ENCODE data around the gene REC114.
A peak's percentile ranks its signal among the peaks of the same experiment; 100 is the strongest.
"Not testable (repeated sequence)": the region's sequence is repeated elsewhere in the genome, so short reads cannot be mapped to it uniquely, and the experiment has no call there.

The REC114 gene

GRCh38 chr15:73538123-73538522, 95.2 kb downstream of the REC114 start:
- no peak for FAIRE-seq

- FAIRE-seq: no peak
Measured at GRCh38 chr15:73538563-73539211, 95.7 kb downstream of the REC114 start.

- no peak for FAIRE-seq
Measured at GRCh38 chr15:73539212-73540128, 96.5 kb downstream of the REC114 start.

- no peak for FAIRE-seq
Measured at GRCh38 chr15:73540161-73540560, 97.2 kb downstream of the REC114 start.

- no peak for FAIRE-seq
Measured at GRCh38 chr15:73541479-73541878, 98.5 kb downstream of the REC114 start.

GRCh38 chr15:73548925-73549324, 106.0 kb downstream of the REC114 start:
- FAIRE-seq: not testable (repeated sequence)

GRCh38 chr15:73550190-73550589, 107.2 kb downstream of the REC114 start:
- no peak for FAIRE-seq

- FAIRE-seq: no peak
Measured at GRCh38 chr15:73555080-73555479, 112.1 kb downstream of the REC114 start.

- no peak for FAIRE-seq
Measured at GRCh38 chr15:73558529-73558928, 115.6 kb downstream of the REC114 start.

GRCh38 chr15:73560501-73561117, 117.6 kb downstream of the REC114 start:
- peak; percentile 8 for FAIRE-seq

- no peak for FAIRE-seq
Measured at GRCh38 chr15:73564255-73564654, 121.3 kb downstream of the REC114 start.

GRCh38 chr15:73567020-73567419, 124.1 kb downstream of the REC114 start:
- FAIRE-seq: no peak

GRCh38 chr15:73568564-73569280, 125.8 kb downstream of the REC114 start:
- no peak for FAIRE-seq

GRCh38 chr15:73569361-73569760, 126.4 kb downstream of the REC114 start:
- no peak for FAIRE-seq

GRCh38 chr15:73570355-73571032, 127.5 kb downstream of the REC114 start:
- no peak for FAIRE-seq

- FAIRE-seq: no peak
Measured at GRCh38 chr15:73571346-73571745, 128.4 kb downstream of the REC114 start.

GRCh38 chr15:73572296-73572695, 129.3 kb downstream of the REC114 start:
- FAIRE-seq: no peak

GRCh38 chr15:73573037-73573436, 130.1 kb downstream of the REC114 start:
- no peak for FAIRE-seq

- FAIRE-seq: no peak
Measured at GRCh38 chr15:73573572-73573971, 130.6 kb downstream of the REC114 start.

GRCh38 chr15:73575636-73576247, 132.8 kb downstream of the REC114 start:
- no peak for FAIRE-seq

- not testable (repeated sequence) for FAIRE-seq
Measured at GRCh38 chr15:73577593-73577992, 134.6 kb downstream of the REC114 start.

- no peak for FAIRE-seq
Measured at GRCh38 chr15:73578026-73578425, 135.1 kb downstream of the REC114 start.

Measured in endometrium (tissue), 2 donors.